Measurements from ENCODE around the gene SSC4D. TPM values are rescaled to one million over a fixed set of nuclear protein-coding genes. Genes with fewer than 3 reads are reported as not detected.
A peak's percentile ranks its signal among the peaks of the same experiment; 100 is the strongest.

The SSC4D gene
- total RNA-seq, 1 experiment from 2014 or later: 14.8 TPM

DNA sequence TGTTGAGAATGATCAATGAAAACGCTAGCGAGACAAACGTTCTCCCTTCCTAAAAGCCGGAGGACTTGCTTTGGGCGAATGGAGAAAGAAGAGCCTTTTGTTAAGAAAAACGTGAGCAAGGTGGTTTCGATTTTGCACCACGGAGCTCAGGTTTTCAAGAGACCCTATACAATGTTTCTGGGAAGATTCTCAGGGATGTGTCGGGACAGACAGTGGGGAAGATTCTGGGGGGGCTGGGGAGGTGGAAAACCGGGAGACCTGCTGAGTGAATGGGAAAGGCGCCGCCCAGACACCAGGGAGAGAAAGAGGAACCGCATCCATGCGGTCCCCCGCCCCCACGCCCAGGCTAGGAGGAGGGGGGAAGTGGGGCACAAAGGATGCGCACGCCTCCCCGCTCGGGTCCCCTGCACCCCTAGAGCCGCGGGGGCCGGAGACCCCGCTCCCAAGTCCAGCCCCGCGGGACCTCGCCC, 51.5 kb downstream of the SSC4D start:
- Histone ChIP-seq H3K23ac (ENCODE audit: insufficient read length, low read depth, low read length) (no peak overlapping the region), H3K4me2 (ENCODE audit: insufficient read depth, insufficient read length, low read length) (peak overlapping the region; percentile 74), H3K4me1 (ENCODE audit: insufficient read depth, low read length) (peaks cover 5% of the 10 kb centered on the region; the same call in 1 of the 2 replicates), H3K9me3 (ENCODE audit: control insufficient read depth, low read depth, low read length) (no peaks in the 10 kb centered on the region), H4K20me1 (ENCODE audit: control insufficient read depth, insufficient read depth, insufficient read length) (no peaks in the 10 kb centered on the region), H3K79me1 (ENCODE audit: insufficient read depth, low read depth, low read length, poor library complexity, severe bottlenecking) (no peaks in the 10 kb centered on the region), H3K9ac (ENCODE audit: extremely low read depth, insufficient read length, low read length) (peak overlapping the region; percentile 80), H3K27me3 (ENCODE audit: insufficient read depth, low read length) (no peaks in the 10 kb centered on the region), H3K18ac (ENCODE audit: insufficient read length, low read depth, low read length) (peak overlapping the region; percentile 34), H3K79me2 (ENCODE audit: insufficient read depth, low read length) (peaks cover 49% of the 10 kb centered on the region), H3K4ac (ENCODE audit: low read depth, low read length) (no peak overlapping the region), H3K27ac (ENCODE audit: insufficient read length, low read depth, low read length) (no peak overlapping the region), H3K14ac (ENCODE audit: insufficient read depth, low read length) (peak overlapping the region; percentile 89), H2AK5ac (ENCODE audit: insufficient read length, low read length) (no peak overlapping the region), H3T11ph (ENCODE audit: low read length) (no peak overlapping the region), H2BK15ac (ENCODE audit: low read depth, low read length) (no peak overlapping the region), H3K23me2 (ENCODE audit: insufficient read length, low read depth, low read length, poor library complexity, severe bottlenecking) (peaks cover 8% of the 10 kb centered on the region), H4K91ac (ENCODE audit: insufficient read length, low read depth, low read length) (peak overlapping the region; percentile 88), H4K8ac (replicated peaks; ENCODE audit: insufficient read length, low read depth, low read length) (no peak overlapping the region), H2BK20ac (ENCODE audit: low read depth, low read length, poor library complexity, severe bottlenecking) (no peak overlapping the region), H2BK120ac (ENCODE audit: low read depth, low read length, poor library complexity, severe bottlenecking) (no peak overlapping the region), H2BK12ac (ENCODE audit: insufficient read length, low read depth, low read length) (no peak overlapping the region), H2BK5ac (ENCODE audit: insufficient read length, low read length) (no peak overlapping the region), H4K5ac (ENCODE audit: insufficient read length, low read depth, low read length) (no peak overlapping the region), H3K56ac (ENCODE audit: insufficient read length, low read depth, low read length) (no peak overlapping the region), H2AFZ (ENCODE audit: low read length) (no peak overlapping the region)
- no peak for DNase-seq
- Mint-ChIP-seq H3K27me3 (ENCODE audit: low read depth) (no peaks in the 10 kb centered on the region), H3K9me3 (peaks cover 0 to 4% of the 10 kb centered on the region in 2 experiments; a peak in 2 of 5 replicates), H3K4me3 (peak overlapping the region; percentile 94 to 95), H3K36me3 (ENCODE audit: insufficient read depth in 1 of 3, low read depth in 3 of 3) (peaks cover 38 to 47% (median 46%) of the 10 kb centered on the region in 3 experiments), H3K27ac (peak overlapping the region; percentile 90 to 95 (median 95); a peak in 6 of 7 replicates), H3K4me1 (peaks cover 32 to 38% of the 10 kb centered on the region in 2 experiments)
- no CpG with 5 or more reads among the region's 27 CpGs for WGBS (ENCODE audit: extremely low coverage, insufficient read length, low lambda C conversion rate)
- TF ChIP-seq, protein P1, sequence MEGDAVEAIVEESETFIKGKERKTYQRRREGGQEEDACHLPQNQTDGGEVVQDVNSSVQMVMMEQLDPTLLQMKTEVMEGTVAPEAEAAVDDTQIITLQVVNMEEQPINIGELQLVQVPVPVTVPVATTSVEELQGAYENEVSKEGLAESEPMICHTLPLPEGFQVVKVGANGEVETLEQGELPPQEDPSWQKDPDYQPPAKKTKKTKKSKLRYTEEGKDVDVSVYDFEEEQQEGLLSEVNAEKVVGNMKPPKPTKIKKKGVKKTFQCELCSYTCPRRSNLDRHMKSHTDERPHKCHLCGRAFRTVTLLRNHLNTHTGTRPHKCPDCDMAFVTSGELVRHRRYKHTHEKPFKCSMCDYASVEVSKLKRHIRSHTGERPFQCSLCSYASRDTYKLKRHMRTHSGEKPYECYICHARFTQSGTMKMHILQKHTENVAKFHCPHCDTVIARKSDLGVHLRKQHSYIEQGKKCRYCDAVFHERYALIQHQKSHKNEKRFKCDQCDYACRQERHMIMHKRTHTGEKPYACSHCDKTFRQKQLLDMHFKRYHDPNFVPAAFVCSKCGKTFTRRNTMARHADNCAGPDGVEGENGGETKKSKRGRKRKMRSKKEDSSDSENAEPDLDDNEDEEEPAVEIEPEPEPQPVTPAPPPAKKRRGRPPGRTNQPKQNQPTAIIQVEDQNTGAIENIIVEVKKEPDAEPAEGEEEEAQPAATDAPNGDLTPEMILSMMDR (conservative IDR thresholded peaks at IDR 0.05): no peak

Data from H9 (cell line).